HepG2 (cell line): ENCODE measurements around the gene CUL7. TPM values are rescaled to one million over a fixed set of nuclear protein-coding genes. Genes with fewer than 3 reads are reported as not detected.
A peak's percentile ranks its signal among the peaks of the same experiment; 100 is the strongest.

Experiments
- HNRNPK ChIP-seq: fragments of 200-400 bp; formaldehyde crosslinking; IDR thresholded peaks from 2 replicates; pipeline ENCODE4 v1.6.1; 2018; ENCODE audit warnings: low read length, low read depth, moderate library complexity, mild to moderate bottlenecking; ENCODE audit not compliant: poor library complexity, severe bottlenecking
- KLF6 ChIP-seq: IDR thresholded peaks from 2 replicates; pipeline ENCODE4 v1.8.0; 2016; ENCODE audit warnings: missing biosample characterization, missing genetic modification reagents
- MED13 ChIP-seq: sonication (generic); formaldehyde crosslinking; IDR thresholded peaks from 2 replicates; pipeline ENCODE4 v1.5.0; 2020; ENCODE audit warnings: missing genetic modification reagents
- MTA3 ChIP-seq: sonication (generic); formaldehyde crosslinking; IDR thresholded peaks from 2 replicates; pipeline ENCODE4 v1.4.0; 2020; ENCODE audit warnings: missing genetic modification reagents
- RFX1 ChIP-seq: fragments of 450-650 bp; IDR thresholded peaks from 2 replicates; pipeline ENCODE4 v1.6.1; 2017
- ZBTB7B ChIP-seq: sonication (generic); formaldehyde crosslinking; IDR thresholded peaks from 2 replicates; pipeline ENCODE4 v1.4.0; 2020; ENCODE audit warnings: missing genetic modification reagents
- ZFP36L1 ChIP-seq: sonication (generic); formaldehyde crosslinking; IDR thresholded peaks from 2 replicates; pipeline ENCODE4 v1.8.0; 2022; ENCODE audit warnings: mild to moderate bottlenecking, missing genetic modification reagents, moderate library complexity
- ZIK1 ChIP-seq: sonication (generic); formaldehyde crosslinking; IDR thresholded peaks from 2 replicates; pipeline ENCODE4 v1.5.0; 2020; ENCODE audit warnings: mild to moderate bottlenecking, low read depth, missing genetic modification reagents, borderline replicate concordance
- polyA plus RNA-seq, 8 experiments: library from polyadenylated mRNA; depleted of rRNA in 3 of 8; stranded (reverse) in 7 of 8; unstranded in 1 of 8; fragments of >200 nt; fragmentation: Illumina TruSeq in 4 of 8; extraction: Trizol in 4 of 8; gene quantifications; 2 replicates each; pipeline versions ENCODE4 v1.2.1 to v1.2.3, GENCODE V29; 2011 to 2016; ENCODE audit warnings: low read depth in 4 of 8, missing spikeins in 1 of 8, mixed read lengths in 1 of 8; ENCODE audit not compliant: insufficient read depth in 1 of 8
- total RNA-seq, 5 experiments: library from RNA; depleted of rRNA; stranded (reverse); fragments of >200 nt; fragmentation: Illumina TruSeq; extraction: Trizol; gene quantifications; 2 replicates each; pipeline ENCODE4 v1.2.3, GENCODE V29; 2016; ENCODE audit warnings: low read depth in 1 of 5
- TF ChIP-seq, protein P1 (sequence below): sonication (generic); formaldehyde crosslinking; IDR thresholded peaks from one replicate; pipeline ENCODE4 v1.5.1; 2020; ENCODE audit warnings: mild to moderate bottlenecking, missing genetic modification reagents; ENCODE audit errors: not compliant biosample characterization
- TF ChIP-seq, protein P2 (sequence below): sonication (generic); formaldehyde crosslinking; IDR thresholded peaks from 2 replicates; pipeline ENCODE4 v1.4.0; 2020; ENCODE audit warnings: missing genetic modification reagents, borderline replicate concordance
- TF ChIP-seq, protein P3 (sequence below): sonication (generic); formaldehyde crosslinking; IDR thresholded peaks from 2 replicates; pipeline ENCODE4 v1.4.0; 2020; ENCODE audit warnings: missing genetic modification reagents, mild to moderate bottlenecking, borderline replicate concordance
- TF ChIP-seq, protein P4 (sequence below): IDR thresholded peaks from 2 replicates; pipeline ENCODE4 v1.6.1; 2016; ENCODE audit warnings: missing biosample characterization, missing genetic modification reagents, low read depth
- TF ChIP-seq, protein P5 (sequence below): IDR thresholded peaks from 2 replicates; pipeline ENCODE4 v1.6.1; 2016; ENCODE audit warnings: low read depth, control low read depth

The CUL7 gene
- total and polyA plus RNA-seq, 2 of the 13 experiments (the other 11 are each of a cell fraction or from before 2014, with no cell fraction given): 32.0 to 60.7 TPM

DNA sequence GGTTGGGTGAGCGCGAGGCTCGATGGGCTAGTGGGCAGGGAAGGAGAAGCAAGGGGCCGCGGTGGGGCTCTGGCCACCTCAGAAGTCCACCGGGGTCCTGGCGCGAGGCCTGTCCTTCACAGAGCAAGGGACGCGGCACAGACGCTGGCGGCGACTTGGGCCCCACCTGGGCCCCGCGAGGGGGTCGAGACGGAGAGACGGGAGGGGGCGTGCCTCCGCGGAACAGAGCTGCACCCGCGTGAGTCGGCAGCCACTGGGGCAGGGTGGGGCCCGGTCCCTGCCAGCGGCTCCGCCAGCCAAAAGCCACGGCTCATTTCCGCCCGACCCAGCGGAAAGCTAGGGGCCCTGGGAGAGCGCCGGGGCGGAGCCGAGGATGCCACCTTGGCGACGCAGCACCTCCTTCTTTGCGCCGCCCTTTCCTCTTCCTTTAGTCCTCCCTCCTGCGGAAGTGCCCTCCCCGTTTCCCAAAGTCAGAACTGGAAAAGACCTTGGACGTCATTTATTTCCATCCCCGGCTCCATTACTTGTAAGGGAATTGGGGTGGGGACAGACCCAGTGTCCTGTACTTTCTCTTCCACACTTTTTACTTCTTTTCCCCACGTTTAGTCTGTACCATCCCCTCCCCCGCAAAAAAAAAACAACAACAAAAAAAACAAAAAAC is at the start of gene CUL7 (continued):
- TF ChIP-seq, protein P1, sequence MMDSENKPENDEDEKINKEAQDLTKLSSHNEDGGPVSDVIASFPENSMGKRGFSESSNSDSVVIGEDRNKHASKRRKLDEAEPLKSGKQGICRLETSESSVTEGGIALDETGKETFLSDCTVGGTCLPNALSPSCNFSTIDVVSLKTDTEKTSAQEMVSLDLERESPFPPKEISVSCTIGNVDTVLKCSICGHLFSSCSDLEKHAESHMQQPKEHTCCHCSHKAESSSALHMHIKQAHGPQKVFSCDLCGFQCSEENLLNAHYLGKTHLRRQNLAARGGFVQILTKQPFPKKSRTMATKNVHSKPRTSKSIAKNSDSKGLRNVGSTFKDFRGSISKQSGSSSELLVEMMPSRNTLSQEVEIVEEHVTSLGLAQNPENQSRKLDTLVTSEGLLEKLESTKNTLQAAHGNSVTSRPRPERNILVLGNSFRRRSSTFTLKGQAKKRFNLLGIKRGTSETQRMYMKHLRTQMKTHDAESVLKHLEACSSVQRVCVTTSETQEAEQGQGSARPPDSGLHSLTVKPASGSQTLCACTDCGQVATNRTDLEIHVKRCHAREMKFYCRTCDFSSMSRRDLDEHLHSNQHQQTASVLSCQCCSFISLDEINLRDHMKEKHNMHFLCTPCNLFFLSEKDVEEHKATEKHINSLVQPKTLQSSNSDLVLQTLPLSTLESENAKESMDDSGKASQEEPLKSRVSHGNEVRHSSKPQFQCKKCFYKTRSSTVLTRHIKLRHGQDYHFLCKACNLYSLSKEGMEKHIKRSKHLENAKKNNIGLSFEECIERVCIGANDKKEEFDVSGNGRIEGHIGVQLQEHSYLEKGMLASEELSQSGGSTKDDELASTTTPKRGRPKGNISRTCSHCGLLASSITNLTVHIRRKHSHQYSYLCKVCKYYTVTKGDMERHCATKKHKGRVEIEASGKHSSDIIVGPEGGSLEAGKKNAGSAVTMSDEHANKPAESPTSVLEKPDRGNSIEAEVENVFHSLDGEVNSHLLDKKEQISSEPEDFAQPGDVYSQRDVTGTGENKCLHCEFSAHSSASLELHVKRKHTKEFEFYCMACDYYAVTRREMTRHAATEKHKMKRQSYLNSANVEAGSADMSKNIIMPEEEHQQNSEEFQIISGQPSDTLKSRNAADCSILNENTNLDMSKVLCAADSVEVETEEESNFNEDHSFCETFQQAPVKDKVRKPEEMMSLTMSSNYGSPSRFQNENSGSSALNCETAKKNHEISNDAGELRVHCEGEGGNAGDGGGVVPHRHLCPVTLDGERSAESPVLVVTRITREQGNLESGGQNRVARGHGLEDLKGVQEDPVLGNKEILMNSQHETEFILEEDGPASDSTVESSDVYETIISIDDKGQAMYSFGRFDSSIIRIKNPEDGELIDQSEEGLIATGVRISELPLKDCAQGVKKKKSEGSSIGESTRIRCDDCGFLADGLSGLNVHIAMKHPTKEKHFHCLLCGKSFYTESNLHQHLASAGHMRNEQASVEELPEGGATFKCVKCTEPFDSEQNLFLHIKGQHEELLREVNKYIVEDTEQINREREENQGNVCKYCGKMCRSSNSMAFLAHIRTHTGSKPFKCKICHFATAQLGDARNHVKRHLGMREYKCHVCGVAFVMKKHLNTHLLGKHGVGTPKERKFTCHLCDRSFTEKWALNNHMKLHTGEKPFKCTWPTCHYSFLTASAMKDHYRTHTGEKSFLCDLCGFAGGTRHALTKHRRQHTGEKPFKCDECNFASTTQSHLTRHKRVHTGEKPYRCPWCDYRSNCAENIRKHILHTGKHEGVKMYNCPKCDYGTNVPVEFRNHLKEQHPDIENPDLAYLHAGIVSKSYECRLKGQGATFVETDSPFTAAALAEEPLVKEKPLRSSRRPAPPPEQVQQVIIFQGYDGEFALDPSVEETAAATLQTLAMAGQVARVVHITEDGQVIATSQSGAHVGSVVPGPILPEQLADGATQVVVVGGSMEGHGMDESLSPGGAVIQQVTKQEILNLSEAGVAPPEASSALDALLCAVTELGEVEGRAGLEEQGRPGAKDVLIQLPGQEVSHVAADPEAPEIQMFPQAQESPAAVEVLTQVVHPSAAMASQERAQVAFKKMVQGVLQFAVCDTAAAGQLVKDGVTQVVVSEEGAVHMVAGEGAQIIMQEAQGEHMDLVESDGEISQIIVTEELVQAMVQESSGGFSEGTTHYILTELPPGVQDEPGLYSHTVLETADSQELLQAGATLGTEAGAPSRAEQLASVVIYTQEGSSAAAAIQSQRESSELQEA (CRISPR knock-in tag): peak; percentile 73
- peak; percentile 74 for TF ChIP-seq MED13 (CRISPR knock-in tag)
- TF ChIP-seq ZBTB7B (CRISPR knock-in tag): peak; percentile 84
- TF ChIP-seq, protein P2, sequence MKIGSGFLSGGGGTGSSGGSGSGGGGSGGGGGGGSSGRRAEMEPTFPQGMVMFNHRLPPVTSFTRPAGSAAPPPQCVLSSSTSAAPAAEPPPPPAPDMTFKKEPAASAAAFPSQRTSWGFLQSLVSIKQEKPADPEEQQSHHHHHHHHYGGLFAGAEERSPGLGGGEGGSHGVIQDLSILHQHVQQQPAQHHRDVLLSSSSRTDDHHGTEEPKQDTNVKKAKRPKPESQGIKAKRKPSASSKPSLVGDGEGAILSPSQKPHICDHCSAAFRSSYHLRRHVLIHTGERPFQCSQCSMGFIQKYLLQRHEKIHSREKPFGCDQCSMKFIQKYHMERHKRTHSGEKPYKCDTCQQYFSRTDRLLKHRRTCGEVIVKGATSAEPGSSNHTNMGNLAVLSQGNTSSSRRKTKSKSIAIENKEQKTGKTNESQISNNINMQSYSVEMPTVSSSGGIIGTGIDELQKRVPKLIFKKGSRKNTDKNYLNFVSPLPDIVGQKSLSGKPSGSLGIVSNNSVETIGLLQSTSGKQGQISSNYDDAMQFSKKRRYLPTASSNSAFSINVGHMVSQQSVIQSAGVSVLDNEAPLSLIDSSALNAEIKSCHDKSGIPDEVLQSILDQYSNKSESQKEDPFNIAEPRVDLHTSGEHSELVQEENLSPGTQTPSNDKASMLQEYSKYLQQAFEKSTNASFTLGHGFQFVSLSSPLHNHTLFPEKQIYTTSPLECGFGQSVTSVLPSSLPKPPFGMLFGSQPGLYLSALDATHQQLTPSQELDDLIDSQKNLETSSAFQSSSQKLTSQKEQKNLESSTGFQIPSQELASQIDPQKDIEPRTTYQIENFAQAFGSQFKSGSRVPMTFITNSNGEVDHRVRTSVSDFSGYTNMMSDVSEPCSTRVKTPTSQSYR (CRISPR knock-in tag): peak; percentile 48; the same call in 1 of the 2 replicates
- TF ChIP-seq, protein P3, sequence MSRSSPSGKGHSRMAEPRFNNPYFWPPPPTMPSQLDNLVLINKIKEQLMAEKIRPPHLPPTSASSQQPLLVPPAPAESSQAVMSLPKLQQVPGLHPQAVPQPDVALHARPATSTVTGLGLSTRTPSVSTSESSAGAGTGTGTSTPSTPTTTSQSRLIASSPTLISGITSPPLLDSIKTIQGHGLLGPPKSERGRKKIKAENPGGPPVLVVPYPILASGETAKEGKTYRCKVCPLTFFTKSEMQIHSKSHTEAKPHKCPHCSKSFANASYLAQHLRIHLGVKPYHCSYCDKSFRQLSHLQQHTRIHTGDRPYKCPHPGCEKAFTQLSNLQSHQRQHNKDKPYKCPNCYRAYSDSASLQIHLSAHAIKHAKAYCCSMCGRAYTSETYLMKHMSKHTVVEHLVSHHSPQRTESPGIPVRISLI: peak; percentile 63; the same call in 1 of the 2 replicates
- peak; percentile 98 for TF ChIP-seq KLF6 (CRISPR knock-in tag)
- TF ChIP-seq, protein P4, sequence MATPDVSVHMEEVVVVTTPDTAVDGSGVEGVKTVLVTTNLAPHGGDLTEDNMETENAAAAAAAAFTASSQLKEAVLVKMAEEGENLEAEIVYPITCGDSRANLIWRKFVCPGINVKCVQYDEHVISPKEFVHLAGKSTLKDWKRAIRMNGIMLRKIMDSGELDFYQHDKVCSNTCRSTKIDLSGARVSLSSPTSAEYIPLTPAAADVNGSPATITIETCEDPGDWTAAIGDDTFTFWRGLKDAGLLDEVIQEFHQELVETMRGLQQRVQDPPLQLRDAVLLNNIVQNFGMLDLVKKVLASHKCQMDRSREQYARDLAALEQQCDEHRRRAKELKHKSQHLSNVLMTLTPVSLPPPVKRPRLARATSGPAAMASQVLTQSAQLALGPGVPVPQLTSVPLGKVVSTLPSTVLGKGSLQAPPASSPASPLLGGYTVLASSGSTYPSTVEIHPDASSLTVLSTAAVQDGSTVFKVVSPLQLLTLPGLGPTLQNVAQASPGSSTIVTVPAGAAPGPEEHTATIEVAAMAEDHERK (CRISPR knock-in tag): peak; percentile 69
- TF ChIP-seq ZFP36L1: peak; percentile 79; the same call in 1 of the 2 replicates
- TF ChIP-seq RFX1: no peak; the same call in 1 of the 2 replicates
- no peak for TF ChIP-seq MTA3
- TF ChIP-seq, protein P5, sequence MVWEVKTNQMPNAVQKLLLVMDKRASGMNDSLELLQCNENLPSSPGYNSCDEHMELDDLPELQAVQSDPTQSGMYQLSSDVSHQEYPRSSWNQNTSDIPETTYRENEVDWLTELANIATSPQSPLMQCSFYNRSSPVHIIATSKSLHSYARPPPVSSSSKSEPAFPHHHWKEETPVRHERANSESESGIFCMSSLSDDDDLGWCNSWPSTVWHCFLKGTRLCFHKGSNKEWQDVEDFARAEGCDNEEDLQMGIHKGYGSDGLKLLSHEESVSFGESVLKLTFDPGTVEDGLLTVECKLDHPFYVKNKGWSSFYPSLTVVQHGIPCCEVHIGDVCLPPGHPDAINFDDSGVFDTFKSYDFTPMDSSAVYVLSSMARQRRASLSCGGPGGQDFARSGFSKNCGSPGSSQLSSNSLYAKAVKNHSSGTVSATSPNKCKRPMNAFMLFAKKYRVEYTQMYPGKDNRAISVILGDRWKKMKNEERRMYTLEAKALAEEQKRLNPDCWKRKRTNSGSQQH (CRISPR knock-in tag): no peak
- no peak for TF ChIP-seq ZIK1
- TF ChIP-seq HNRNPK: peak; percentile 92
